HepG2 (cell line): Measurements from ENCODE around the gene ATP8B4. TPM values are rescaled to one million over a fixed set of nuclear protein-coding genes. Genes with fewer than 3 reads are reported as not detected.

Source experiments
- ATAC-seq: fragments of 200-7000 bp; cut with Tn5 transposase; 3 replicates; pipeline ENCODE4 v1.9.1; 2020; ENCODE audit warnings: mild to moderate bottlenecking, moderate library complexity
- BruUV-seq: library from RNA; stranded (reverse); fragments of 400-500 nt; replicated peaks from 2 replicates; lab custom pipeline; 2021; lab: Mats Ljungman, UMichigan
- CTCF ChIA-PET: fragments of 300-600 bp; formaldehyde crosslinking; extraction: SDS; loops from one replicate; lab custom pipeline; 2021; ENCODE audit warnings: low total read pairs, inconsistent platforms, low intra/inter-chr PET ratio; lab: Yijun Ruan, JAX
- POLR2A ChIA-PET: fragments of 350-600 bp; sonication (Branson Sonifier 250); formaldehyde crosslinking; loops from one replicate; lab custom pipeline; 2020; ENCODE audit warnings: antibody characterized with exemption, inconsistent platforms; lab: Yijun Ruan, JAX
- DNase-seq: peaks from one replicate; pipeline ENCODE4 v3.0.0-alpha.2; 2015; ENCODE audit warnings: low spot score
- FAIRE-seq: peaks from 3 replicates; lab custom pipeline; 2011; peaks lifted over from hg19 to GRCh38; lab: Jason Lieb, UNC
- H2AFZ ChIP-seq: one replicate; pipeline ENCODE4 v1.6.1; 2011; ENCODE audit warnings: low read length, inconsistent platforms
- H3K27ac ChIP-seq: fragments of 300-600 bp; 3 replicates; pipeline ENCODE4 v1.8.0; 2011; ENCODE audit warnings: mixed run types, mild to moderate bottlenecking, mixed read lengths, low read length, inconsistent platforms; ENCODE audit not compliant: insufficient read depth; ENCODE audit errors: extremely low read length
- H3K27me3 ChIP-seq, 2 experiments: fragments of 200-600 bp in 1 of 2; 2 replicates in 1 of 2; 3 replicates in 1 of 2; pipeline versions ENCODE4 v1.6.0 to v1.8.0; 2011; ENCODE audit warnings: low read length in 2 of 2, mild to moderate bottlenecking in 2 of 2, moderate library complexity in 2 of 2, inconsistent platforms in 1 of 2; ENCODE audit not compliant: insufficient read depth in 2 of 2, control insufficient read depth in 1 of 2
- H3K36me3 ChIP-seq, 2 experiments: fragments of 200-600 bp in 1 of 2; replicated peaks in 1 of 2; 2 replicates in 1 of 2; 3 replicates in 1 of 2; pipeline versions ENCODE4 v1.5.1 to v1.8.0; 2011; ENCODE audit warnings: low read length in 2 of 2, inconsistent platforms in 1 of 2; ENCODE audit not compliant: insufficient read depth in 2 of 2, control insufficient read depth in 1 of 2
- H3K4me1 ChIP-seq: 2 replicates; pipeline ENCODE4 v1.5.1; 2012; ENCODE audit warnings: low read length, inconsistent platforms; ENCODE audit not compliant: insufficient read depth
- H3K4me2 ChIP-seq: 2 replicates; pipeline ENCODE4 v1.6.0; 2011; ENCODE audit warnings: low read depth, low read length, inconsistent platforms
- H3K4me3 ChIP-seq, 3 experiments: fragments of 200-600 bp in 1 of 3; sonication (generic), shearing (Covaris generic) in 1 of 3; replicated peaks in 1 of 3; 2 replicates each; pipeline ENCODE4 v1.5.1; 2011 to 2016; ENCODE audit warnings: low read length in 3 of 3, inconsistent platforms in 2 of 3, low read depth in 2 of 3, mild to moderate bottlenecking in 2 of 3, control low read depth in 1 of 3, mixed read lengths in 1 of 3; ENCODE audit not compliant: insufficient read depth in 1 of 3
- H3K79me2 ChIP-seq: one replicate; pipeline ENCODE4 v1.6.1; 2011; ENCODE audit warnings: low read length, inconsistent platforms; ENCODE audit not compliant: insufficient read depth
- H3K9ac ChIP-seq: 2 replicates; pipeline ENCODE4 v1.6.0; 2011; ENCODE audit warnings: mild to moderate bottlenecking, low read depth, low read length, inconsistent platforms; ENCODE audit not compliant: insufficient read depth
- H3K9me3 ChIP-seq: 2 replicates; pipeline ENCODE4 v1.5.1; 2012; ENCODE audit warnings: mild to moderate bottlenecking, low read length
- H4K20me1 ChIP-seq: 2 replicates; pipeline ENCODE4 v1.6.0; 2011; ENCODE audit warnings: inconsistent platforms, mild to moderate bottlenecking, low read length, moderate library complexity; ENCODE audit not compliant: insufficient read depth
- AFF4 ChIP-seq: sonication (generic); formaldehyde crosslinking; IDR thresholded peaks from 2 replicates; pipeline ENCODE4 v1.4.0; 2020; ENCODE audit warnings: missing genetic modification reagents
- AHR ChIP-seq: IDR thresholded peaks from 2 replicates; pipeline ENCODE4 v1.6.1; 2018; ENCODE audit warnings: missing genetic modification reagents, missing compliant biosample characterization
- BATF2 ChIP-seq: sonication (generic); formaldehyde crosslinking; IDR thresholded peaks from 2 replicates; pipeline ENCODE4 v1.8.0; 2022; ENCODE audit warnings: mild to moderate bottlenecking, missing genetic modification reagents, moderate library complexity
- CBX1 ChIP-seq: IDR thresholded peaks from one replicate; pipeline ENCODE4 v1.6.1; 2016; ENCODE audit warnings: antibody characterized with exemption, low read depth
- FOXK2 ChIP-seq: fragments of 450-650 bp; IDR thresholded peaks from 2 replicates; pipeline ENCODE4 v1.6.1; 2016
- IKZF1 ChIP-seq: fragments of 450-650 bp; IDR thresholded peaks from 2 replicates; pipeline ENCODE4 v1.7.1; 2016
- NCOA5 ChIP-seq: sonication (generic); formaldehyde crosslinking; IDR thresholded peaks from 2 replicates; pipeline ENCODE4 v1.4.0; 2020; ENCODE audit warnings: missing genetic modification reagents
- POLR2AphosphoS5 ChIP-seq: IDR thresholded peaks from 2 replicates; pipeline ENCODE4 v1.6.1; 2012; ENCODE audit warnings: low read depth, low read length
- TRAFD1 ChIP-seq: sonication (generic); formaldehyde crosslinking; IDR thresholded peaks from 2 replicates; pipeline ENCODE4 v1.5.1; 2020; ENCODE audit warnings: missing genetic modification reagents, mild to moderate bottlenecking, borderline replicate concordance
- WIZ ChIP-seq: sonication (generic); formaldehyde crosslinking; IDR thresholded peaks from 2 replicates; pipeline ENCODE4 v1.5.1; 2020; ENCODE audit warnings: mild to moderate bottlenecking, missing genetic modification reagents
- ZBTB25 ChIP-seq: IDR thresholded peaks from 2 replicates; pipeline ENCODE4 v1.6.1; 2018; ENCODE audit warnings: missing genetic modification reagents
- ZNF556 ChIP-seq: sonication (generic); formaldehyde crosslinking; IDR thresholded peaks from 2 replicates; pipeline ENCODE4 v1.4.0; 2020; ENCODE audit warnings: mild to moderate bottlenecking, missing genetic modification reagents, borderline replicate concordance
- ZNF776 ChIP-seq: sonication (generic); formaldehyde crosslinking; IDR thresholded peaks from 2 replicates; pipeline ENCODE4 v1.4.0; 2020; ENCODE audit warnings: mild to moderate bottlenecking, missing genetic modification reagents
- WGBS: methylation state at CpG from one replicate; pipeline ENCODE4 v1.1.6; 2017; ENCODE audit warnings: low lambda C conversion rate; 5-methylcytosine and 5-hydroxymethylcytosine counted together
- in situ Hi-C: cut with HindIII; loops from 2 replicates; pipeline ENCODE4 v1.10.0; 2017; ENCODE audit warnings: low pct_unique_long_range_greater_than_20kb; ENCODE audit not compliant: extremely low pct_ligation_motif_present
- intact Hi-C: fragments of 100-400 bp; cut with micrococcal nuclease; formaldehyde crosslinking; loops from one replicate; pipeline ENCODE4 v1.10.0; 2022; ENCODE audit not compliant: unreplicated experiment
- polyA plus RNA-seq, 8 experiments: library from polyadenylated mRNA; depleted of rRNA in 3 of 8; stranded (reverse) in 7 of 8; unstranded in 1 of 8; fragments of >200 nt; fragmentation: Illumina TruSeq in 4 of 8; extraction: Trizol in 4 of 8; gene quantifications; 2 replicates each; pipeline versions ENCODE4 v1.2.1 to v1.2.3, GENCODE V29; 2011 to 2016; ENCODE audit warnings: low read depth in 4 of 8, missing spikeins in 1 of 8, mixed read lengths in 1 of 8; ENCODE audit not compliant: insufficient read depth in 1 of 8
- total RNA-seq, 5 experiments: library from RNA; depleted of rRNA; stranded (reverse); fragments of >200 nt; fragmentation: Illumina TruSeq; extraction: Trizol; gene quantifications; 2 replicates each; pipeline ENCODE4 v1.2.3, GENCODE V29; 2016; ENCODE audit warnings: low read depth in 1 of 5

ATP8B4 gene
- total and polyA plus RNA-seq, 2 of the 13 experiments (the other 11 are each of a cell fraction or from before 2014, with no cell fraction given) = 0.24 to 0.69 TPM

GRCh38 chr15:50108461-50108860 is 10.6 kb downstream of the ATP8B4 start:
- no TSS peak for BruUV-seq
- no peaks in the 10 kb centered on the region for H4K20me1 ChIP-seq
- no peak overlapping the region for H2AFZ ChIP-seq
- ATAC-seq (no peak), DNase-seq (no peak), FAIRE-seq (no peak)
- no peaks in the 10 kb centered on the region for H3K79me2 ChIP-seq
- no peak overlapping the region for H3K27ac ChIP-seq
- ChIA-PET CTCF (interaction anchor here (0.6 kb wide), 1 partner anchor 175 kb away, joined by 4 read pairs; no protein-coding TSS in a partner anchor), POLR2A (no interaction called here)
- intact Hi-C loops = no loop called here
- H3K4me1 ChIP-seq = no peaks in the 10 kb centered on the region
- H3K36me3 ChIP-seq = no peaks in the 10 kb centered on the region
- no peak overlapping the region for H3K9ac ChIP-seq
- no peak overlapping the region for H3K4me2 ChIP-seq
- no peak overlapping the region for H3K4me3 ChIP-seq
- in situ Hi-C loops = no loop called here
- 84% methylated on average over 4 of the region's 4 CpGs for WGBS
- TF ChIP-seq POLR2AphosphoS5 (no peak), ZNF556 (no peak), AHR (no peak), NCOA5 (no peak), BATF2 (CRISPR knock-in tag) (no peak), WIZ (CRISPR knock-in tag) (no peak), AFF4 (CRISPR knock-in tag) (no peak), FOXK2 (no peak), IKZF1 (no peak), ZBTB25 (CRISPR knock-in tag) (no peak), ZNF776 (CRISPR knock-in tag) (no peak), CBX1 (no peak), TRAFD1 (no peak)
- no peaks in the 10 kb centered on the region for H3K27me3 ChIP-seq
- no peaks in the 10 kb centered on the region for H3K9me3 ChIP-seq
